Endothelial cell of umbilical vein (primary cell): Measurements from ENCODE around the gene METTL26. TPM values are rescaled to one million over a fixed set of nuclear protein-coding genes. Genes with fewer than 3 reads are reported as not detected.

ENCODE experiments used
- BruUV-seq: library from RNA; stranded (reverse); fragments of 400-500 nt; replicated peaks from 2 replicates; lab custom pipeline; 2021; lab: Mats Ljungman, UMichigan
- CTCF ChIA-PET: fragments of 300-600, 350-600 bp; sonication (Branson Sonifier 250); formaldehyde crosslinking; loops from one replicate; lab custom pipeline; 2021; ENCODE audit warnings: antibody characterized with exemption, inconsistent platforms; lab: Charles Lee
- POLR2A ChIA-PET: fragments of 300-600, 350-600 bp; sonication (Branson Sonifier 250); formaldehyde crosslinking; loops from one replicate; lab custom pipeline; 2021; ENCODE audit warnings: antibody characterized with exemption, inconsistent platforms; lab: Charles Lee
- DNase-seq: peaks from one replicate; pipeline ENCODE4 v3.0.0-alpha.2; 2011; ENCODE audit warnings: low read depth, low spot score
- FAIRE-seq: peaks from 2 replicates; lab custom pipeline; 2011; peaks lifted over from hg19 to GRCh38; lab: Jason Lieb, UNC
- H2AFZ ChIP-seq: 2 replicates; pipeline ENCODE4 v1.6.0; 2012; ENCODE audit warnings: low read depth, low read length, control low read depth, inconsistent platforms
- H3K27ac ChIP-seq: 2 replicates; pipeline ENCODE4 v1.5.1; 2011; ENCODE audit warnings: low read depth, mild to moderate bottlenecking, control low read depth, low read length, moderate library complexity; ENCODE audit not compliant: insufficient read depth
- H3K27me3 ChIP-seq, 2 experiments: 2 replicates each; pipeline versions ENCODE4 v1.6.0 to v1.6.1; 2011; ENCODE audit warnings: low read length in 2 of 2, mixed read lengths in 1 of 2; ENCODE audit not compliant: control insufficient read depth in 2 of 2, insufficient read depth in 2 of 2
- H3K36me3 ChIP-seq, 2 experiments: 2 replicates in 1 of 2; 3 replicates in 1 of 2; pipeline ENCODE4 v1.5.1; 2011; ENCODE audit warnings: low read length in 2 of 2, mild to moderate bottlenecking in 1 of 2, moderate library complexity in 1 of 2; ENCODE audit not compliant: control insufficient read depth in 2 of 2, insufficient read depth in 2 of 2; ENCODE audit errors: extremely low read depth in 1 of 2
- H3K4me1 ChIP-seq: 3 replicates; pipeline ENCODE4 v1.5.1; 2011; ENCODE audit warnings: mild to moderate bottlenecking, low read length; ENCODE audit not compliant: control insufficient read depth, insufficient read depth; ENCODE audit errors: extremely low read depth
- H3K4me2 ChIP-seq: 2 replicates; pipeline ENCODE4 v1.6.1; 2011; ENCODE audit warnings: low read length, control low read depth, mixed read lengths; ENCODE audit not compliant: insufficient read depth
- H3K4me3 ChIP-seq, 3 experiments: fragments of 200-600 bp in 1 of 3; sonication (generic), shearing (Covaris generic) in 1 of 3; replicated peaks in 1 of 3; 2 replicates each; pipeline ENCODE4 v1.5.1; 2011 to 2016; ENCODE audit warnings: control low read depth in 3 of 3, low read length in 3 of 3, mild to moderate bottlenecking in 2 of 3, inconsistent platforms in 1 of 3, low read depth in 1 of 3, moderate library complexity in 1 of 3; ENCODE audit not compliant: insufficient read depth in 1 of 3
- H3K79me2 ChIP-seq: 2 replicates; pipeline ENCODE4 v1.6.0; 2012; ENCODE audit warnings: low read length, inconsistent platforms; ENCODE audit not compliant: control insufficient read depth, insufficient read depth
- H3K9ac ChIP-seq: replicated peaks from 2 replicates; pipeline ENCODE3; 2011; ENCODE audit warnings: low read length, control low read depth; ENCODE audit not compliant: insufficient read depth; ENCODE audit errors: extremely low read depth
- H3K9me1 ChIP-seq: replicated peaks from 3 replicates; pipeline ENCODE4 v1.6.0; 2011; ENCODE audit warnings: mild to moderate bottlenecking, low read length; ENCODE audit not compliant: control insufficient read depth, insufficient read depth; ENCODE audit errors: extremely low read depth
- H3K9me3 ChIP-seq: replicated peaks from 2 replicates; pipeline ENCODE4 v1.5.1; 2012; ENCODE audit warnings: low read length, inconsistent platforms; ENCODE audit not compliant: control insufficient read depth, insufficient read depth
- H4K20me1 ChIP-seq: replicated peaks from 2 replicates; pipeline ENCODE3; 2011; ENCODE audit warnings: mild to moderate bottlenecking, low read length; ENCODE audit not compliant: control insufficient read depth, insufficient read depth; ENCODE audit errors: extremely low read depth
- CTCF ChIP-seq, 2 donors: IDR thresholded peaks; 1 replicate in 1 of 2; 2 replicates in 1 of 2; pipeline ENCODE4 v1.5.1; 2011; ENCODE audit warnings: low read length in 2 of 2, mild to moderate bottlenecking in 2 of 2, moderate library complexity in 2 of 2, control low read depth in 1 of 2, inconsistent platforms in 1 of 2, low read depth in 1 of 2; ENCODE audit not compliant: insufficient read depth in 1 of 2; ENCODE audit errors: extremely low read depth in 1 of 2
- EZH2 ChIP-seq: IDR thresholded peaks from 2 replicates; pipeline ENCODE4 v1.6.1; 2012; ENCODE audit warnings: borderline replicate concordance, low read depth, mild to moderate bottlenecking, moderate library complexity, low read length, inconsistent platforms; ENCODE audit not compliant: severe bottlenecking
- FOS ChIP-seq: IDR thresholded peaks from 2 replicates; pipeline ENCODE4 v1.6.1; 2011; ENCODE audit warnings: mild to moderate bottlenecking, low read length, moderate library complexity, borderline replicate concordance; ENCODE audit not compliant: insufficient read depth
- GATA2 ChIP-seq: IDR thresholded peaks from 2 replicates; pipeline ENCODE4 v1.7.0; 2011; ENCODE audit warnings: low read depth, mild to moderate bottlenecking, moderate library complexity, mixed read lengths, low read length; ENCODE audit not compliant: insufficient read length, insufficient read depth
- JUN ChIP-seq: IDR thresholded peaks from 2 replicates; pipeline ENCODE4 v1.6.1; 2011; ENCODE audit warnings: borderline replicate concordance, low read depth; ENCODE audit not compliant: insufficient read length, insufficient read depth
- MYC ChIP-seq: IDR thresholded peaks from one replicate; pipeline ENCODE4 v1.6.1; 2011; ENCODE audit warnings: mild to moderate bottlenecking, low read depth, low read length
- POLR2A ChIP-seq: IDR thresholded peaks from 2 replicates; pipeline ENCODE4 v1.6.1; 2012; ENCODE audit warnings: low read depth, mild to moderate bottlenecking, control low read depth, low read length
- POLR2AphosphoS5 ChIP-seq: IDR thresholded peaks from 2 replicates; pipeline ENCODE4 v1.6.1; 2012; ENCODE audit warnings: low read depth, mild to moderate bottlenecking, control low read depth, low read length, moderate library complexity; ENCODE audit not compliant: insufficient read depth
- dilution Hi-C: fragments of 300-500 bp; cut with MboI; formaldehyde crosslinking; loops from one replicate; pipeline ENCODE4 v1.15.0; 2019; ENCODE audit warnings: low sequenced_read_pairs; ENCODE audit not compliant: extremely low pct_ligation_motif_present
- intact Hi-C: fragments of 100-400 bp; cut with micrococcal nuclease; formaldehyde crosslinking; loops from one replicate; pipeline ENCODE4 v1.10.0; 2022
- polyA plus RNA-seq, 4 experiments: library from polyadenylated mRNA; depleted of rRNA in 3 of 4; stranded (reverse) in 3 of 4; unstranded in 1 of 4; fragments of >200 nt; gene quantifications; 2 replicates each; pipeline versions ENCODE4 v1.2.1 to v1.2.3, GENCODE V29; 2011 to 2012; ENCODE audit warnings: missing spikeins in 1 of 4
- total RNA-seq: library from RNA; stranded (reverse); gene quantifications from 2 replicates; pipeline ENCODE4 v1.2.3, GENCODE V29; 2021
- TF ChIP-seq, protein P1 (sequence below): IDR thresholded peaks from 2 replicates; pipeline ENCODE4 v1.6.1; 2011; ENCODE audit not compliant: insufficient read depth, insufficient read length

METTL26 gene
- total and polyA plus RNA-seq, 2 donors (not counting 3 experiments of a cell fraction or from before 2014, with no cell fraction given), result 114 to 138 TPM

GRCh38 chr16:660459-661183 lies 24.5 kb upstream of the METTL26 start:
- POLR2A ChIA-PET, result interaction anchor here (0.7 kb wide), 1 partner anchor 12 kb away, joined by 3 read pairs; no protein-coding TSS in a partner anchor
- peak; percentile 96 for FAIRE-seq
- dilution Hi-C loops, result no loop called here

More at GRCh38 chr16:660459-661183, 24.5 kb upstream of the METTL26 start:
- peak; percentile 88 for DNase-seq
- Histone ChIP-seq H3K27ac (no peak overlapping the region), H2AFZ (peak overlapping the region; percentile 25), H3K4me1 (no peaks in the 10 kb centered on the region), H3K27me3 (no peaks in the 10 kb centered on the region), H3K79me2 (no peaks in the 10 kb centered on the region), H3K9me3 (no peaks in the 10 kb centered on the region), H3K36me3 (peaks cover 0 to 3% of the 10 kb centered on the region in 2 experiments), H3K9me1 (no peaks in the 10 kb centered on the region), H3K4me2 (no peak overlapping the region), H4K20me1 (no peaks in the 10 kb centered on the region), H3K4me3 (peak overlapping the region in 1 of 3 experiments; percentile 11), H3K9ac (no peak overlapping the region)
- no peak for TF ChIP-seq GATA2
- peak; percentile 56 for TF ChIP-seq POLR2A
- TF ChIP-seq FOS, result no peak
- TF ChIP-seq, protein P1, sequence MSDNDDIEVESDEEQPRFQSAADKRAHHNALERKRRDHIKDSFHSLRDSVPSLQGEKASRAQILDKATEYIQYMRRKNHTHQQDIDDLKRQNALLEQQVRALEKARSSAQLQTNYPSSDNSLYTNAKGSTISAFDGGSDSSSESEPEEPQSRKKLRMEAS, result peak; percentile 59
- TF ChIP-seq EZH2, result no peak
- peak; percentile 38 to 74 for TF ChIP-seq CTCF (IDR thresholded peaks at IDR 0.05; ENCODE audit: extremely low read depth in 1 of 2, insufficient read depth in 1 of 2, low read depth in 1 of 2, low read length in 2 of 2)
- TF ChIP-seq MYC, result no peak
- TF ChIP-seq JUN, result no peak
- TF ChIP-seq POLR2AphosphoS5, result peak; percentile 54
- no TSS peak for BruUV-seq
- CTCF ChIA-PET, result interaction anchor here (0.7 to 1.9 kb wide), 10 partner anchors 9 to 134 kb away, joined by 3 to 16 read pairs (median 3); partner anchors contain the start of genes METTL26 and WDR90
- intact Hi-C loops, result loop anchor here (1.0 kb wide), 5 partner anchors 11 to 268 kb away; partner anchors contain the start of gene WDR90
